ENCODE measurements around the gene PSD4. TPM values are rescaled to one million over a fixed set of nuclear protein-coding genes. Genes with fewer than 3 reads are reported as not detected.
A peak's percentile ranks its signal among the peaks of the same experiment; 100 is the strongest.

Gene PSD4
- total and polyA plus RNA-seq, 2 of the 4 experiments (the other 2 are of a cell fraction): 0.36 to 0.70 TPM

DNA sequence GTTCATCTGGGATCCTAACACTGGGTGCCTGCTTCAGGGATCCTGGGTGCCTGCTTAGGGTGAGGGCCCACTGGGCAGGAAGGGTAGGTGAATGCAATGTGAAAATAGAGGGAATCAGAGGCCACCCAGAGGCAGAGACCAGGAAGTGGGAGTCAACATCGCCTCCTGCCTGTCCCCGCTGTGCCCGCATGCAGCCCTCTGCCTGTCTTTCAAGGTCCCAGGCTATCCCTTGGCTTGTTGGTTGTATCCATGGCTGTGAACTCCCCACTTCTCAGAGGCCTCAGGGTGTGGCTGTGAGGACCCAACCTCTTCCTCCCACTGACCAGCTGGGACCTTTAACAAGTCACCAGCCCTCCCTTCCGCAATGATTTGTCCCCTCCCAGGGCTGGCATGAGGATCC is 26.5 kb downstream of the PSD4 start:
- ATAC-seq (ENCODE audit: low read depth): no peak
- intact Hi-C loops (cut with micrococcal nuclease): loop anchor here (5.0 kb wide), 1 partner anchor 192 kb away; no protein-coding TSS in a partner anchor
- H2BK15ac ChIP-seq (ENCODE audit: low read depth, low read length): no peak overlapping the region

More for the DNA sequence above, 26.5 kb downstream of the PSD4 start:
- H3K36me3 ChIP-seq (ENCODE audit: control insufficient read depth, insufficient read depth, low read length): no peaks in the 10 kb centered on the region
- no peak overlapping the region for H4K8ac ChIP-seq (ENCODE audit: low read depth in 2 of 2, low read length in 2 of 2)
- no peaks in the 10 kb centered on the region for H4K20me1 ChIP-seq (ENCODE audit: insufficient read depth, low read length)
- H2BK120ac ChIP-seq (ENCODE audit: low read depth, low read length): no peak overlapping the region
- H3K9me3 ChIP-seq (ENCODE audit: control insufficient read depth, insufficient read depth, low read length): no peaks in the 10 kb centered on the region
- no peaks in the 10 kb centered on the region for H3K79me1 ChIP-seq (ENCODE audit: low read depth in 1 of 2, low read length in 2 of 2)
- ChIA-PET CTCF (interaction anchor here (2.1 kb wide), 1 partner anchor 63 kb away, joined by 24 read pairs; no protein-coding TSS in a partner anchor), POLR2A (ENCODE audit: unreplicated experiment) (no interaction called here)
- dilution Hi-C loops (cut with HindIII; ENCODE audit: low sequenced_read_pairs, unreplicated experiment) (no loop called here), in situ Hi-C loops (cut with MboI; ENCODE audit: low sequenced_read_pairs) (no loop called here)
- H3K4me1 ChIP-seq (ENCODE audit: control insufficient read depth, insufficient read depth, low read length): no peaks in the 10 kb centered on the region
- no CpG with 5 or more reads among the region's 4 CpGs for WGBS, 2 experiments (ENCODE audit: extremely low coverage in 2 of 2, insufficient read length in 1 of 2)
- H3K4me3 ChIP-seq (ENCODE audit: insufficient read depth, low read depth, low read length): no peak overlapping the region
- H3K56ac ChIP-seq (ENCODE audit: extremely low read depth, insufficient read depth, low read length): no peak overlapping the region
- no peak overlapping the region for H3K27ac ChIP-seq (ENCODE audit: insufficient read depth, low read length)
- peak overlapping the region; percentile 87 for H2AK9ac ChIP-seq (replicated peaks; ENCODE audit: low read depth, low read length, poor library complexity)
- no peak overlapping the region for H2BK20ac ChIP-seq (ENCODE audit: low read depth, low read length)
- H3K18ac ChIP-seq (ENCODE audit: low read depth, low read length): no peak overlapping the region
- TF ChIP-seq BHLHE40 (IDR thresholded peaks at IDR 0.05; ENCODE audit: low read depth, low read length) (no peak), CTCF (conservative IDR thresholded peaks at IDR 0.05; ENCODE audit: low read depth, low read length) (no peak), MXI1 (IDR thresholded peaks at IDR 0.05; ENCODE audit: borderline replicate concordance, low read depth, low read length) (no peak), CHD1 (IDR thresholded peaks at IDR 0.05; ENCODE audit: low read depth, low read length) (no peak), MAFK (IDR thresholded peaks at IDR 0.05; ENCODE audit: low read depth, low read length) (no peak), POLR2A (IDR thresholded peaks at IDR 0.05; ENCODE audit: low read depth, low read length) (no peak), SMC3 (IDR thresholded peaks at IDR 0.05; ENCODE audit: low read depth, low read length) (no peak), RAD21 (IDR thresholded peaks at IDR 0.05; ENCODE audit: low read length) (no peak), NFE2L2 (IDR thresholded peaks at IDR 0.05; ENCODE audit: low read depth, low read length) (no peak), RFX5 (IDR thresholded peaks at IDR 0.05; ENCODE audit: low read depth, low read length) (no peak), RCOR1 (IDR thresholded peaks at IDR 0.05; ENCODE audit: insufficient replicate concordance, low read length) (no peak), CEBPB (IDR thresholded peaks at IDR 0.05; ENCODE audit: low read depth, low read length) (no peak), FOS (IDR thresholded peaks at IDR 0.05; ENCODE audit: low read depth, low read length) (no peak), MAZ (IDR thresholded peaks at IDR 0.05; ENCODE audit: borderline replicate concordance, low read depth, low read length) (no peak)
- TF ChIP-seq, protein P1, sequence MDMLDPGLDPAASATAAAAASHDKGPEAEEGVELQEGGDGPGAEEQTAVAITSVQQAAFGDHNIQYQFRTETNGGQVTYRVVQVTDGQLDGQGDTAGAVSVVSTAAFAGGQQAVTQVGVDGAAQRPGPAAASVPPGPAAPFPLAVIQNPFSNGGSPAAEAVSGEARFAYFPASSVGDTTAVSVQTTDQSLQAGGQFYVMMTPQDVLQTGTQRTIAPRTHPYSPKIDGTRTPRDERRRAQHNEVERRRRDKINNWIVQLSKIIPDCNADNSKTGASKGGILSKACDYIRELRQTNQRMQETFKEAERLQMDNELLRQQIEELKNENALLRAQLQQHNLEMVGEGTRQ (IDR thresholded peaks at IDR 0.05; ENCODE audit: low read depth, low read length): no peak
- H3K14ac ChIP-seq (replicated peaks; ENCODE audit: low read depth, low read length): no peak overlapping the region
- H3K9me1 ChIP-seq (ENCODE audit: insufficient read depth, low read length): no peaks in the 10 kb centered on the region
- H4K91ac ChIP-seq (ENCODE audit: insufficient read depth, low read depth, low read length): no peak overlapping the region
- no peak for DNase-seq
- BruUV-seq (replicated peaks): no TSS peak
- H3K27me3 ChIP-seq (ENCODE audit: control insufficient read depth, insufficient read depth, low read length): peaks cover 19% of the 10 kb centered on the region; the same call in 1 of the 2 replicates
- H2AK5ac ChIP-seq (ENCODE audit: low read depth, low read length): no peak overlapping the region
- H3K9ac ChIP-seq (ENCODE audit: low read depth, low read length): no peak overlapping the region
- H4K5ac ChIP-seq (ENCODE audit: low read depth, low read length): no peak overlapping the region
- H3K4ac ChIP-seq (ENCODE audit: low read depth, low read length): no peak overlapping the region
- no peak overlapping the region for H3K23ac ChIP-seq (ENCODE audit: low read depth, low read length)
- no peak overlapping the region for H2BK5ac ChIP-seq (ENCODE audit: low read depth, low read length, poor library complexity, severe bottlenecking)
- peak overlapping the region; percentile 59 for H2AFZ ChIP-seq (replicated peaks; ENCODE audit: low read length, poor library complexity)
- H3K4me2 ChIP-seq (ENCODE audit: low read depth, low read length): no peak overlapping the region
